GM19452 (cell line): ENCODE results near the gene RSRC1.
"Not testable (repeated sequence)": the region's sequence is repeated elsewhere in the genome, so short reads cannot be mapped to it uniquely, and the experiment has no call there.

Source experiments
- ATAC-seq: cut with Tn5 transposase; IDR thresholded peaks from one replicate; pipeline ENCODE4 v1.9.1; 2021; ENCODE audit not compliant: unreplicated experiment

RSRC1 gene

GRCh38 chr3:158509891-158510290, 400.0 kb downstream of the RSRC1 start:
- no peak for ATAC-seq

GRCh38 chr3:158516729-158517128, 406.8 kb downstream of the RSRC1 start:
- not testable (repeated sequence) for ATAC-seq

GRCh38 chr3:158519776-158520175, 409.9 kb downstream of the RSRC1 start:
- no peak for ATAC-seq

GRCh38 chr3:158520433-158520832, 410.5 kb downstream of the RSRC1 start:
- ATAC-seq: no peak

- ATAC-seq: no peak
These were observed 412.6 kb downstream of the RSRC1 start for GRCh38 chr3:158522221-158523136.

- ATAC-seq: no peak
These were observed 418.3 kb downstream of the RSRC1 start for GRCh38 chr3:158528076-158528674.

GRCh38 chr3:158531334-158531733, 421.4 kb downstream of the RSRC1 start:
- no peak for ATAC-seq

- ATAC-seq: no peak
These were observed 422.3 kb downstream of the RSRC1 start for GRCh38 chr3:158532099-158532734.

- no peak for ATAC-seq
These were observed 426.0 kb downstream of the RSRC1 start for GRCh38 chr3:158535918-158536317.

- peak; percentile 84 for ATAC-seq
These were observed 429.6 kb downstream of the RSRC1 start for GRCh38 chr3:158539414-158540014.

- no peak for ATAC-seq
These were observed 430.2 kb downstream of the RSRC1 start for GRCh38 chr3:158540066-158540465.

- ATAC-seq: no peak
These were observed 438.8 kb downstream of the RSRC1 start for GRCh38 chr3:158548691-158549090.

- ATAC-seq: not testable (repeated sequence)
These were observed 440.0 kb downstream of the RSRC1 start for GRCh38 chr3:158549938-158550337.

- ATAC-seq: no peak
These were observed 442.2 kb downstream of the RSRC1 start for GRCh38 chr3:158552124-158552523.

- no peak for ATAC-seq
These were observed 449.6 kb downstream of the RSRC1 start for GRCh38 chr3:158559504-158559903.

GRCh38 chr3:158560979-158561378, 451.1 kb downstream of the RSRC1 start:
- ATAC-seq: no peak

GRCh38 chr3:158562674-158563073, 452.8 kb downstream of the RSRC1 start:
- ATAC-seq: no peak

- no peak for ATAC-seq
These were observed 453.2 kb downstream of the RSRC1 start for GRCh38 chr3:158563076-158563475.

GRCh38 chr3:158565076-158565475, 455.2 kb downstream of the RSRC1 start:
- ATAC-seq: no peak

- no peak for ATAC-seq
These were observed 458.9 kb downstream of the RSRC1 start for GRCh38 chr3:158568784-158569183.

GRCh38 chr3:158569794-158570193, 459.9 kb downstream of the RSRC1 start:
- no peak for ATAC-seq
